ENCODE data around the gene SFMBT1. TPM values are rescaled to one million over a fixed set of nuclear protein-coding genes. Genes with fewer than 3 reads are reported as not detected.

The SFMBT1 gene
- total and polyA plus RNA-seq, 9 of the 15 experiments (the other 6 are each of a cell fraction or from before 2014, with no cell fraction given) = 0.76 to 6.6 (median 3.6) TPM

GRCh38 chr3:53075743-53076140 lies 29.9 kb upstream of the SFMBT1 start:
- intact Hi-C loops (cut with micrococcal nuclease) = loop anchor here (10.0 kb wide), 1 partner anchor 331 kb away; no protein-coding TSS in a partner anchor
- ChIA-PET CTCF (ENCODE audit: low intra/inter-chr PET ratio) (no interaction called here), POLR2A (interaction anchor here (0.6 kb wide), 1 partner anchor 10 kb away, joined by 3 read pairs; no protein-coding TSS in a partner anchor)
- FAIRE-seq (no peak), ATAC-seq (no peak), DNase-seq (ENCODE audit: extremely low read depth in 1 of 4, low spot score in 3 of 4) (no peak)
- H3K9me1 ChIP-seq (ENCODE audit: control insufficient read depth, insufficient read depth, low read length) = no peaks in the 10 kb centered on the region
- no peaks in the 10 kb centered on the region for H3K9me3 ChIP-seq (replicated peaks; ENCODE audit: control insufficient read depth, insufficient read depth, low read depth, low read length)
- no peak overlapping the region for H3K27ac ChIP-seq (ENCODE audit: extremely low read depth, low read depth, low read length)
- H3K4me1 ChIP-seq (replicated peaks in 1 of 2; ENCODE audit: control insufficient read depth in 2 of 2, insufficient read depth in 2 of 2, low read length in 2 of 2) = peaks cover 13 to 24% of the 10 kb centered on the region in 2 experiments; a peak in 4 of 5 replicates
- H2AFZ ChIP-seq (ENCODE audit: low read depth, low read length) = no peak overlapping the region
- H3K27me3 ChIP-seq (ENCODE audit: control insufficient read depth in 2 of 2, insufficient read depth in 2 of 2, low read length in 2 of 2) = no peaks in the 10 kb centered on the region
- no TSS peak for BruUV-seq (replicated peaks)
- H4K20me1 ChIP-seq (replicated peaks; ENCODE audit: control insufficient read depth, insufficient read depth, low read length) = no peaks in the 10 kb centered on the region
- H3K4me2 ChIP-seq (ENCODE audit: insufficient read depth, low read length) = no peak overlapping the region
- H3K79me2 ChIP-seq (ENCODE audit: control insufficient read depth, insufficient read depth, low read length) = no peaks in the 10 kb centered on the region
- no peak overlapping the region for H3K9ac ChIP-seq (ENCODE audit: insufficient read depth in 1 of 2, low read depth in 2 of 2, low read length in 2 of 2)
- TF ChIP-seq SMAD4 (CRISPR knock-in tag; conservative IDR thresholded peaks at IDR 0.05) (no peak), ZNF589 (CRISPR knock-in tag; IDR thresholded peaks at IDR 0.05; ENCODE audit: low read depth) (no peak), ARID1B (IDR thresholded peaks at IDR 0.05) (no peak), HNRNPLL (IDR thresholded peaks at IDR 0.05; ENCODE audit: low read depth, low read length, poor library complexity, severe bottlenecking) (no peak), L3MBTL2 (IDR thresholded peaks at IDR 0.05) (no peak), IFI16 (CRISPR knock-in tag; IDR thresholded peaks at IDR 0.05) (no peak), MCM5 (IDR thresholded peaks at IDR 0.05; ENCODE audit: low read depth) (no peak), PCBP2 (IDR thresholded peaks at IDR 0.05; ENCODE audit: low read depth, low read length, poor library complexity, severe bottlenecking) (no peak), MTA3 (IDR thresholded peaks at IDR 0.05; ENCODE audit: borderline replicate concordance) (no peak), KLF1 (tag; IDR thresholded peaks at IDR 0.05) (no peak), CREB1 (IDR thresholded peaks at IDR 0.05) (no peak), CREB1 (CRISPR knock-in tag; IDR thresholded peaks at IDR 0.05) (no peak), KDM5B (IDR thresholded peaks at IDR 0.05; ENCODE audit: insufficient replicate concordance, low read depth, low read length) (no peak), MAZ (CRISPR knock-in tag; conservative IDR thresholded peaks at IDR 0.05 in 1 of 2, IDR thresholded peaks at IDR 0.05 in 1 of 2) (no peak), RBM34 (IDR thresholded peaks at IDR 0.05; ENCODE audit: borderline replicate concordance, insufficient read depth, low read length) (no peak), BACH1 (tag; IDR thresholded peaks at IDR 0.05) (no peak), STAT5A (IDR thresholded peaks at IDR 0.05; ENCODE audit: borderline replicate concordance, low read length) (no peak)
- no peaks in the 10 kb centered on the region for H3K36me3 ChIP-seq (ENCODE audit: control insufficient read depth, insufficient read depth, low read length)
- in situ Hi-C loops (cut with MboI) = loop anchor here (10.0 kb wide), 1 partner anchor 231 kb away; no protein-coding TSS in a partner anchor
- H3K4me3 ChIP-seq = no peak overlapping the region
- 35% methylated on average over 3 of the region's 3 CpGs for WGBS (ENCODE audit: insufficient coverage, low coverage, missing lambda C conversion rate)

Measured in K562 (cell line).